K562 (cell line): ENCODE results near the gene EVI5L. TPM values are rescaled to one million over a fixed set of nuclear protein-coding genes. Genes with fewer than 3 reads are reported as not detected.

Experiments used
- ATAC-seq: fragments of 200-7000 bp; cut with Tn5 transposase; 3 replicates; pipeline ENCODE4 v1.9.1; 2020; ENCODE audit warnings: moderate library complexity
- BruUV-seq: library from RNA; stranded (reverse); fragments of 400-500 nt; replicated peaks from 2 replicates; lab custom pipeline; 2021; lab: Mats Ljungman, UMichigan
- CTCF ChIA-PET: fragments of 300-600 bp; formaldehyde crosslinking; extraction: SDS; loops from one replicate; lab custom pipeline; 2021; ENCODE audit warnings: low intra/inter-chr PET ratio; lab: Yijun Ruan, JAX
- POLR2A ChIA-PET: fragments of 300-600, 350-650 bp; sonication (Branson Sonifier 250); formaldehyde crosslinking; extraction: SDS; loops from one replicate; lab custom pipeline; 2021; ENCODE audit warnings: antibody characterized with exemption, inconsistent platforms; lab: Yijun Ruan, JAX
- DNase-seq, 4 experiments: peaks; one replicate each; pipeline versions ENCODE4 v3.0.0 to v3.0.0-alpha.2; 2011 to 2018; ENCODE audit warnings: low spot score in 3 of 4, mixed read lengths in 3 of 4; ENCODE audit errors: extremely low read depth in 1 of 4
- FAIRE-seq: peaks from 2 replicates; lab custom pipeline; 2011; peaks lifted over from hg19 to GRCh38; lab: Jason Lieb, UNC
- H2AFZ ChIP-seq: 2 replicates; pipeline ENCODE4 v1.6.0; 2011; ENCODE audit warnings: low read depth, low read length, control low read depth, inconsistent platforms
- H3K27ac ChIP-seq: fragments of 200-600 bp; 3 replicates; pipeline ENCODE4 v1.8.0; 2011; ENCODE audit warnings: low read depth, mild to moderate bottlenecking, control low read depth, inconsistent platforms, low read length, moderate library complexity, mixed read lengths; ENCODE audit errors: extremely low read depth
- H3K27me3 ChIP-seq, 2 experiments: fragments of 300-600 bp in 1 of 2; 2 replicates in 1 of 2; 3 replicates in 1 of 2; pipeline versions ENCODE4 v1.6.0 to v1.8.0; 2011; ENCODE audit warnings: inconsistent platforms in 2 of 2, low read length in 2 of 2, mild to moderate bottlenecking in 1 of 2, mixed read lengths in 1 of 2, moderate library complexity in 1 of 2; ENCODE audit not compliant: control insufficient read depth in 2 of 2, insufficient read depth in 2 of 2
- H3K36me3 ChIP-seq: fragments of 300-600 bp; 3 replicates; pipeline ENCODE4 v1.8.0; 2011; ENCODE audit warnings: mild to moderate bottlenecking, low read length, inconsistent platforms; ENCODE audit not compliant: control insufficient read depth, insufficient read depth
- H3K4me1 ChIP-seq, 2 experiments: fragments of 200-600 bp in 1 of 2; replicated peaks in 1 of 2; 2 replicates in 1 of 2; 3 replicates in 1 of 2; pipeline versions ENCODE4 v1.5.1 to v1.8.0; 2011; ENCODE audit warnings: inconsistent platforms in 2 of 2, low read length in 2 of 2, mild to moderate bottlenecking in 1 of 2, mixed read lengths in 1 of 2, moderate library complexity in 1 of 2; ENCODE audit not compliant: control insufficient read depth in 2 of 2, insufficient read depth in 2 of 2
- H3K4me2 ChIP-seq: 2 replicates; pipeline ENCODE4 v1.6.1; 2011; ENCODE audit warnings: low read length, control low read depth, inconsistent platforms, mixed read lengths; ENCODE audit not compliant: insufficient read depth
- H3K4me3 ChIP-seq: fragments of 200-600 bp; sonication (generic), shearing (Covaris generic); 2 replicates; pipeline ENCODE4 v1.5.1; 2016; ENCODE audit warnings: control low read depth, inconsistent platforms
- H3K79me2 ChIP-seq: fragments of 200-600 bp; 3 replicates; pipeline ENCODE4 v1.8.0; 2011; ENCODE audit warnings: low read length, inconsistent platforms; ENCODE audit not compliant: control insufficient read depth, insufficient read depth
- H3K9ac ChIP-seq, 2 experiments: 2 replicates each; pipeline versions ENCODE4 v1.6.0 to v1.6.1; 2011; ENCODE audit warnings: low read depth in 2 of 2, low read length in 2 of 2, control low read depth in 1 of 2, inconsistent platforms in 1 of 2, mild to moderate bottlenecking in 1 of 2, mixed read lengths in 1 of 2; ENCODE audit not compliant: insufficient read depth in 1 of 2
- H3K9me1 ChIP-seq: one replicate; pipeline ENCODE4 v1.6.0; 2011; ENCODE audit warnings: inconsistent platforms, mild to moderate bottlenecking, low read length, moderate library complexity; ENCODE audit not compliant: control insufficient read depth, insufficient read depth
- H3K9me3 ChIP-seq: replicated peaks from 2 replicates; pipeline ENCODE4 v1.5.1; 2011; ENCODE audit warnings: low read depth, low read length, inconsistent platforms; ENCODE audit not compliant: control insufficient read depth, insufficient read depth
- H4K20me1 ChIP-seq: replicated peaks from 2 replicates; pipeline ENCODE4 v1.6.1; 2011; ENCODE audit warnings: low read length, inconsistent platforms, mixed read lengths; ENCODE audit not compliant: control insufficient read depth, insufficient read depth
- ATF6 ChIP-seq: sonication (generic); formaldehyde crosslinking; IDR thresholded peaks from 2 replicates; pipeline ENCODE4 v1.4.0; 2020; ENCODE audit warnings: mild to moderate bottlenecking, missing genetic modification reagents
- HOMEZ ChIP-seq: fragments of 250-450 bp; sonication (Bioruptor Pico); IDR thresholded peaks from 2 replicates; pipeline ENCODE4 v1.4.0; 2020; ENCODE audit warnings: mild to moderate bottlenecking, moderate library complexity
- MAZ ChIP-seq, 2 experiments: fragments of 450-650 bp in 1 of 2; sonication (generic) in 1 of 2; formaldehyde crosslinking; IDR thresholded peaks in 1 of 2; conservative IDR thresholded peaks in 1 of 2; 2 replicates each; pipeline versions ENCODE4 v1.4.0 to v1.5.0; 2020; ENCODE audit warnings: mild to moderate bottlenecking in 1 of 2, missing genetic modification reagents in 1 of 2
- MIER1 ChIP-seq: fragments of 450-650 bp; IDR thresholded peaks from 2 replicates; pipeline ENCODE4 v1.6.1; 2016; ENCODE audit warnings: antibody characterized with exemption, mild to moderate bottlenecking, low read depth
- PREB ChIP-seq: sonication (generic); formaldehyde crosslinking; IDR thresholded peaks from 2 replicates; pipeline ENCODE4 v1.8.1; 2023; ENCODE audit warnings: mild to moderate bottlenecking, missing genetic modification reagents
- SNIP1 ChIP-seq: fragments of 450-650 bp; IDR thresholded peaks from 2 replicates; pipeline ENCODE4 v1.7.1; 2017; ENCODE audit warnings: low read depth, mild to moderate bottlenecking
- TOE1 ChIP-seq, 2 experiments: fragments of 450-650 bp in 1 of 2; sonication (generic) in 1 of 2; formaldehyde crosslinking in 1 of 2; IDR thresholded peaks; 2 replicates each; pipeline versions ENCODE4 v1.7.1 to v1.8.0; 2016 to 2022; ENCODE audit warnings: borderline replicate concordance in 2 of 2, mild to moderate bottlenecking in 2 of 2, antibody characterized with exemption in 1 of 2, inconsistent platforms in 1 of 2, low read depth in 1 of 2, missing genetic modification reagents in 1 of 2, moderate library complexity in 1 of 2
- YBX1 ChIP-seq: fragments of 450-650 bp; IDR thresholded peaks from 2 replicates; pipeline ENCODE4 v1.7.1; 2016; ENCODE audit warnings: mild to moderate bottlenecking
- ZNF23 ChIP-seq: fragments of 250-450 bp; sonication (Bioruptor Pico); IDR thresholded peaks from 2 replicates; pipeline ENCODE4 v1.4.0; 2020; ENCODE audit warnings: mild to moderate bottlenecking
- ZNF280B ChIP-seq: fragments of 250-450 bp; sonication (Bioruptor Pico); IDR thresholded peaks from 2 replicates; pipeline ENCODE4 v1.5.1; 2021; ENCODE audit warnings: mild to moderate bottlenecking
- ZNF511 ChIP-seq: sonication (generic); formaldehyde crosslinking; IDR thresholded peaks from 2 replicates; pipeline ENCODE4 v1.8.0; 2022; ENCODE audit warnings: mild to moderate bottlenecking, missing genetic modification reagents
- WGBS: fragments of 100-300 bp; shearing (Covaris generic); methylation state at CpG from one replicate; pipeline ENCODE4 v1.1.6; 2016; ENCODE audit warnings: low coverage, mixed read lengths; ENCODE audit not compliant: insufficient coverage; ENCODE audit errors: missing lambda C conversion rate; 5-methylcytosine and 5-hydroxymethylcytosine counted together
- in situ Hi-C: fragments of 300-500 bp; cut with MboI; formaldehyde crosslinking; loops from 4 replicates; pipeline ENCODE4 v1.15.0; 2018; ENCODE audit warnings: inconsistent platforms, mixed read lengths
- intact Hi-C: fragments of 100-400 bp; cut with micrococcal nuclease; formaldehyde crosslinking; loops from 2 replicates; pipeline ENCODE4 v1.14.2; 2022
- polyA plus RNA-seq, 8 experiments: library from polyadenylated mRNA; depleted of rRNA in 4 of 8; stranded (reverse) in 5 of 8; unstranded in 3 of 8; fragments of >200 nt; fragmentation: Nextera tagmentation in 2 of 8; fragmentation: Illumina TruSeq in 1 of 8; extraction: Ambion mirVana in 2 of 8; extraction: Trizol in 1 of 8; gene quantifications; 2 replicates each; pipeline versions ENCODE4 v1.2.1 to v1.2.3, GENCODE V29; 2011 to 2014; ENCODE audit warnings: inconsistent platforms in 1 of 8, missing spikeins in 1 of 8
- total RNA-seq, 7 experiments: library from RNA; depleted of rRNA in 6 of 7; stranded (reverse); fragments of >200 nt in 6 of 7; fragmentation: Illumina TruSeq in 2 of 7; extraction: Trizol in 2 of 7; gene quantifications; 2 replicates each; pipeline versions ENCODE4 v1.2.1 to v1.2.3, GENCODE V29; 2011 to 2021; ENCODE audit warnings: low replicate concordance in 1 of 7

Gene EVI5L
- total and polyA plus RNA-seq, 9 of the 15 experiments (the other 6 are each of a cell fraction or from before 2014, with no cell fraction given), result 0.69 to 1.8 (median 1.2) TPM; not detected in 2

- H3K4me1 ChIP-seq, result peaks cover 13 to 43% of the 10 kb centered on the region in 2 experiments; a peak in 4 of 5 replicates
- H3K27me3 ChIP-seq, result no peaks in the 10 kb centered on the region
- no peak for DNase-seq
- no peak overlapping the region for H2AFZ ChIP-seq
- H3K4me3 ChIP-seq, result no peak overlapping the region
- no peak for ATAC-seq
- FAIRE-seq, result no peak
- H3K4me2 ChIP-seq, result no peak overlapping the region
- no peak overlapping the region for H3K27ac ChIP-seq
- BruUV-seq, result no TSS peak
- CTCF ChIA-PET, result no interaction called here
- peaks cover 26% of the 10 kb centered on the region; the same call in 2 of the 3 replicates for H3K36me3 ChIP-seq
- in situ Hi-C loops (no loop called here), intact Hi-C loops (no loop called here)
- H3K79me2 ChIP-seq, result peaks cover 28% of the 10 kb centered on the region
- no peak overlapping the region; a peak in 1 of 4 replicates for H3K9ac ChIP-seq
- H3K9me3 ChIP-seq, result no peaks in the 10 kb centered on the region
- POLR2A ChIA-PET, result interaction anchor here (0.6 to 5.3 kb wide), 6 partner anchors 11 to 349 kb away, joined by 3 to 72 read pairs (median 4); partner anchors contain the start of genes LRRC8E and SNAPC2
- no peaks in the 10 kb centered on the region for H4K20me1 ChIP-seq
- WGBS, result 86% methylated on average over 12 of the region's 21 CpGs
- H3K9me1 ChIP-seq, result peaks cover 7% of the 10 kb centered on the region
- TF ChIP-seq MAZ (CRISPR knock-in tag; conservative IDR thresholded peaks at IDR 0.05 in 1 of 2, IDR thresholded peaks at IDR 0.05 in 1 of 2) (no peak), YBX1 (no peak), ZNF280B (CRISPR knock-in tag) (no peak), HOMEZ (CRISPR knock-in tag) (no peak), ZNF511 (CRISPR knock-in tag) (no peak), TOE1 (IDR thresholded peaks at IDR 0.05; ENCODE audit: borderline replicate concordance) (no peak), TOE1 (CRISPR knock-in tag; IDR thresholded peaks at IDR 0.05; ENCODE audit: borderline replicate concordance, low read depth) (no peak), PREB (CRISPR knock-in tag) (no peak), MIER1 (no peak), ATF6 (no peak), ZNF23 (CRISPR knock-in tag) (no peak), SNIP1 (no peak)
Measured at GRCh38 chr19:7900401-7900870, 70.4 kb downstream of the EVI5L start.
